ENCODE results near the gene WDR45B.
"Not testable (repeated sequence)": the region's sequence is repeated elsewhere in the genome, so short reads cannot be mapped to it uniquely, and the experiment has no call there.

The WDR45B gene

GRCh38 chr17:82599674-82600661 lies 48.3 kb downstream of the WDR45B start:
- no peak for DNase-seq (ENCODE audit: low read depth in 3 of 3)

- DNase-seq (ENCODE audit: low read depth in 3 of 3): no peak
Measured at GRCh38 chr17:82598256-82599119, 49.8 kb downstream of the WDR45B start.

GRCh38 chr17:82596837-82597672 lies 51.2 kb downstream of the WDR45B start:
- DNase-seq (ENCODE audit: low read depth in 3 of 3): no peak

GRCh38 chr17:82596296-82596695 lies 51.9 kb downstream of the WDR45B start:
- DNase-seq (ENCODE audit: low read depth in 3 of 3): no peak

- DNase-seq (ENCODE audit: low read depth in 3 of 3): no peak
Measured at GRCh38 chr17:82595893-82596292, 52.4 kb downstream of the WDR45B start.

GRCh38 chr17:82594571-82594970 lies 53.7 kb downstream of the WDR45B start:
- no peak for DNase-seq (ENCODE audit: low read depth in 3 of 3)

GRCh38 chr17:82593590-82594087 lies 54.6 kb downstream of the WDR45B start:
- DNase-seq (ENCODE audit: low read depth in 3 of 3): no peak

GRCh38 chr17:82592767-82593589 lies 55.3 kb downstream of the WDR45B start:
- peak; percentile 25 to 36 (median 27) for DNase-seq (ENCODE audit: low read depth in 3 of 3)

GRCh38 chr17:82592289-82592766 lies 55.9 kb downstream of the WDR45B start:
- DNase-seq (ENCODE audit: low read depth in 3 of 3): no peak

- DNase-seq (ENCODE audit: low read depth in 3 of 3): no peak
Measured at GRCh38 chr17:82590881-82591539, 57.2 kb downstream of the WDR45B start.

- DNase-seq (ENCODE audit: low read depth in 3 of 3): no peak
Measured at GRCh38 chr17:82590216-82590615, 58.0 kb downstream of the WDR45B start.

GRCh38 chr17:82589851-82590180 lies 58.4 kb downstream of the WDR45B start:
- DNase-seq (ENCODE audit: low read depth in 3 of 3): no peak

- no peak for DNase-seq (ENCODE audit: low read depth in 3 of 3)
Measured at GRCh38 chr17:82588266-82589175, 59.7 kb downstream of the WDR45B start.

GRCh38 chr17:82587234-82588086 lies 60.8 kb downstream of the WDR45B start:
- no peak for DNase-seq (ENCODE audit: low read depth in 3 of 3)

GRCh38 chr17:82586576-82587233 lies 61.5 kb downstream of the WDR45B start:
- no peak for DNase-seq (ENCODE audit: low read depth in 3 of 3)

- not testable (repeated sequence) for DNase-seq (ENCODE audit: low read depth in 3 of 3)
Measured at GRCh38 chr17:82585935-82586575, 62.2 kb downstream of the WDR45B start.

GRCh38 chr17:82583720-82584234 lies 64.5 kb downstream of the WDR45B start:
- DNase-seq (ENCODE audit: low read depth in 3 of 3): no peak

Measured in stimulated activated CD4-positive, alpha-beta T cell treated with anti-CD3 and anti-CD28 coated beads, TNF-alpha, amount 100 ng/mL, for 24 hours (primary cell).